ENCODE data around the gene DEFB127.
"Not testable (repeated sequence)": the region's sequence is repeated elsewhere in the genome, so short reads cannot be mapped to it uniquely, and the experiment has no call there.

Gene DEFB127, protein sequence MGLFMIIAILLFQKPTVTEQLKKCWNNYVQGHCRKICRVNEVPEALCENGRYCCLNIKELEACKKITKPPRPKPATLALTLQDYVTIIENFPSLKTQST

DNA sequence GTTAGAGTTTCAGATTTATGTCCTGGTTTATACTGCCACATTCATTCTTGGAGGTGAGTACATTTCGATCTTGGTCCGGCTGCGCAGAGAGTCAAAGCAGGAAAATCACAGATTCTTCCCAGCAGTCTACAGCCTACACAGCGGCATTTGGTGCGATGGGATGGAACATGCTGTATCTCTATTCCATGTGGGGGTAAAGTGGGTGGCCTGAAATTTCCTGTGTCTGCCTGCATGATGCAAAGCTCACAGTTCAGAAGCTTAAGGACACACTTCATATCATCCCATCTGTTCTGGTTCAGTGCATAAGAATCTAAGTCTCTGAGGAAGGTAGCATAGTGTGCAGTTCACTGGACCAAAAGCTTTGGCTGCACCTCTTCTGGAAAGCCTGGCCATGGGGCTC is at the start of gene DEFB127:
DEFB127 (plus strand) TSS at position 301 of the 400 bp plus-strand sequence; CDS start at position 392, 91 bp downstream.
- Histone ChIP-seq H3K9ac (ENCODE audit: low read length in 2 of 2) (no peak within 1 kb of the TSS), H3K4me3 (ENCODE audit: low read length in 2 of 2) (no peak within 1 kb of the TSS), H3K27me3 (ENCODE audit: control insufficient read depth in 1 of 2, insufficient read depth in 2 of 2, low read length in 2 of 2) (peaks cover 0 to 3% of the 10 kb centered on the region in 2 donors), H3K4me1 (ENCODE audit: control insufficient read depth, insufficient read depth, low read length) (no peaks in the 10 kb centered on the region), H3K27ac (ENCODE audit: low read length) (no peak within 1 kb of the TSS), H3K9me3 (ENCODE audit: control insufficient read depth in 2 of 2, low read length in 2 of 2) (no peaks in the 10 kb centered on the region), H3K36me3 (ENCODE audit: control insufficient read depth in 2 of 2, insufficient read depth in 2 of 2, low read length in 2 of 2) (no peaks in the 10 kb centered on the region)

DNA sequence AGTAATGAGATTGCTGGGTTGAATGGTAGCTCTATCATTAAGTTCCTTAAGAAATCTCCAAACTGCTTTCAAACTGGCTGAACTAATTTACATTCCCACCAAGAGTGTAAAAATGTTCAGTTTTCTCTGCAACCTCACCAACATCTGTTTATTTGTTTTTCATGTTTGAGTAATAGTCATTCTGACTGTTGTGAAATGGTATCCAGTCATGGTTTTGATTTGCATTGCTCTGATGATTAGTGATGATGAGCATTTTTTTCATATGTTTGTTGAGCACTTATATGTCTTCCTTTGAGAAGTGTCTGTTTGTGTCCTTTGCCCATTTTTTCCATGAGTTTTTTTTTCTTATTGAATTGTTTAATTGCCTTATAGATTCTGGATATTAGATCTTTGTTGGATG is 44.9 kb upstream of the DEFB127 start:
- no peaks in the 10 kb centered on the region for H3K4me1 ChIP-seq (ENCODE audit: control insufficient read depth, insufficient read depth, low read length)
- no peaks in the 10 kb centered on the region for H3K36me3 ChIP-seq (ENCODE audit: control insufficient read depth in 2 of 2, insufficient read depth in 2 of 2, low read length in 2 of 2)
- no peak overlapping the region for H3K9ac ChIP-seq (ENCODE audit: low read length in 2 of 2)
- peaks cover 0 to 9% of the 10 kb centered on the region in 2 donors for H3K27me3 ChIP-seq (ENCODE audit: control insufficient read depth in 1 of 2, insufficient read depth in 2 of 2, low read length in 2 of 2)
- no peak overlapping the region for H3K4me3 ChIP-seq (ENCODE audit: low read length in 2 of 2)
- no peaks in the 10 kb centered on the region for H3K9me3 ChIP-seq (ENCODE audit: control insufficient read depth in 2 of 2, low read length in 2 of 2)
- no peak overlapping the region for H3K27ac ChIP-seq (ENCODE audit: low read length)

DNA sequence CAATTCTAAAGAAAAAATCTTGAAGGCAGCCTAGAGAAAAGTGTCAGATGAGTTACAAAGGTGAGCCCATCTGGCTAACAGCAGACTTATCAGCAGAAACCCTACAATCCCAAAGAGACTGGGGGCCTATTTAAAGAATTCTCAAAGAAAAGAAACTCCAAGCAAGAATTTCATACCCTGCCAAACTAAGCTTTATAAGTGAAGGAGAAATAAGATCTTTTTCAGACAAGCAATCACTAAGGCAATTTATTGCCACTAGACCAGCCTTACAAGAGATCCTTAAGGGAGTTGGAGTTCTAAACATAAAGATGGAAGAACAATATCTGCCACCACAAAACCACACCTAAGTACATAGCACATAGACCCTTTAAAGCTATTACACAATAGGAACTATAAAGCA is 39.7 kb upstream of the DEFB127 start:
- Histone ChIP-seq H3K27me3 (ENCODE audit: control insufficient read depth in 1 of 2, insufficient read depth in 2 of 2, low read length in 2 of 2) (peaks cover 4 to 9% of the 10 kb centered on the region in 2 donors), H3K27ac (ENCODE audit: low read length) (no peak overlapping the region), H3K9ac (ENCODE audit: low read length in 2 of 2) (no peak overlapping the region), H3K9me3 (ENCODE audit: control insufficient read depth in 2 of 2, low read length in 2 of 2) (no peaks in the 10 kb centered on the region), H3K36me3 (ENCODE audit: control insufficient read depth in 2 of 2, insufficient read depth in 2 of 2, low read length in 2 of 2) (no peaks in the 10 kb centered on the region), H3K4me3 (ENCODE audit: low read length in 2 of 2) (no peak overlapping the region), H3K4me1 (ENCODE audit: control insufficient read depth, insufficient read depth, low read length) (no peaks in the 10 kb centered on the region)

DNA sequence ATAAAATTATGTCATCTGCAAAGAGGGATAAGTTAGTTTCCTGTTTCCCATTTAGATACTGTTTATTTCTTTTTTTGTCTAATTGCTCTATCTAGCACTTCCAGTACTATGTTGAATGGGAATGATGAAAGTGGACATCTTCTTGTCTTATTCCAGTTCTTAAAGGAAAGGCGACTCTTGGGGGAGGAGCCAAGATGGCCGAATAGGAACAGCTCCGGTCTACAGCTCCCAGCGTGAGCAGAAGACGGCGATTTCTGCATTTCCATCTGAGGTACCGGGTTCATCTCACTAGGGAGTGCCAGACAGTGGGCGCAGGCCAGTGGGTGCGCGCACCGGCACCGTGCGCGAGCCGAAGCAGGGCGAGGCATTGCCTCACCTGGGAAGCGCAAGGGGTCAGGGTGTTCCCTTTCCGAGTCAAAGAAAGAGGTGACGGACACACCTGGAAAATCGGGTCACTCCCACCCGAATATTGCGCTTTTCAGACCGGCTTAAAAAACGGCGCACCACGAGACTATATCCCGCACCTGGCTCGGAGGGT is 27.4 kb upstream of the DEFB127 start:
- H3K27ac ChIP-seq (ENCODE audit: low read length); H3K36me3 ChIP-seq (ENCODE audit: control insufficient read depth in 2 of 2, insufficient read depth in 2 of 2, low read length in 2 of 2); H3K4me1 ChIP-seq (ENCODE audit: control insufficient read depth, insufficient read depth, low read length); H3K9ac ChIP-seq (ENCODE audit: low read length in 2 of 2); H3K9me3 ChIP-seq (ENCODE audit: control insufficient read depth in 2 of 2, low read length in 2 of 2); H3K4me3 ChIP-seq (ENCODE audit: low read length in 2 of 2); H3K27me3 ChIP-seq (ENCODE audit: control insufficient read depth in 1 of 2, insufficient read depth in 2 of 2, low read length in 2 of 2): not testable (repeated sequence)

DNA sequence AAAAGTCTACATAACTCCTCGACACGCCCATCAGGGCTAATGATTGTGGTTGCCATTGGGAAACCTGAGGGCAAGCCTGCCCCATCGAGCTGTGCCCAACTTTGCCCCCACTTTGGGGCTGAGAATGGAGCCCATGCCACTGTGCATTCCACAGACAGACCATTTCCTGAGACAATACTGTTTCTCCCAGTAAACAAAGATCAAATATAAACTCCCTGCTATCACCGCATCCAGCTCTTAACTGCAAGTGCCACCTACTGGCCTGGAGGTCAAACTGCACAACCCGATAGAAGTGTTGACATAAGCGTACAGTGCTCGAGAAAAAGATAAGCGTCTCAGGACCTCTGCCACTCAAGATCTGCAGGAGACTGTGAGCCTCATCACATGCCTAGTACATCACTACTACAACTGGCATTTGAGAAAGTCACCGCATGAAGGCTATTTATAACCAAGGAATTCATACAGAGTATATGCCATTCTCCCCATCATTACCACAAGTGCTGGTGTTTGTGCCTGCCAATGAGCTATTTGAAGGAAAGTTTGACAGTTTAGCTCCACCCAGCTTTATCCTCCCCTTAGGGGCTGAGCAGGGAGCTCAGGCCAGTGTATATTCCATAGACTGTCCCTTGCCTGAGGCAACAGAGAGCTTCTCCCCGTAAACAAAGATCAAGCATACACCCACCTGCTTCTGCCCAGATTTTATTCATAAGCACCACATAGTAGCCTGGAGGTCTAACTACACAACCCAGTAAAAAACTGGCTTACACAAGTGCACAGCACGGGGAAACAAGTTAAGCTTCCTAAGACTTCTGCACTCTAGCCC is 19.4 kb upstream of the DEFB127 start:
- H3K4me3 ChIP-seq (ENCODE audit: low read length in 2 of 2) = no peak overlapping the region
- peaks cover 0 to 3% of the 10 kb centered on the region in 2 donors for H3K9me3 ChIP-seq (ENCODE audit: control insufficient read depth in 2 of 2, low read length in 2 of 2)
- no peak overlapping the region for H3K9ac ChIP-seq (ENCODE audit: low read length in 2 of 2)

DNA sequence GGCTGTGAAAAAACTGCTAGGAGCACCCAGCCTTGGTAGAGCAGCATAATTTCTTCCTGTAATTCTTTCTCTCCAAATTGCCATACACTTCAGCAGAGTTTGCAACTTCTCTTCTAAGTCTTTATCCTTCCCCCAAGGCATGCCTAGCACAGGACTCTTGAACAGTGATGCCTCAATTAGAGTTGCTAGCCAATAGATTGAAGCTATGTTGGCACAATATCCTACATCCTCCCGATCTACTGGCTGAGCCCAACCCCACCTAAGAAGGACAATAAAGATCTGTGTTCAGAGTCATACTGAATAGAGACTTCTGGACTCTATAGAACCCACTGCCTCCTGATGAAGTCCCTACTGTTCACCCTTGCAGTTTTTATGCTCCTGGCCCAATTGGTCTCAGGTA is 15.0 kb upstream of the DEFB127 start, which contains the start of gene DEFB126:
DEFB126 (plus strand) TSS at position 301 of the 400 bp plus-strand sequence; CDS start at position 340, 39 bp downstream.
- no peaks in the 10 kb centered on the region for H3K4me1 ChIP-seq (ENCODE audit: control insufficient read depth, insufficient read depth, low read length)
- no peak within 1 kb of the TSS for H3K4me3 ChIP-seq (ENCODE audit: low read length in 2 of 2)
- H3K27ac ChIP-seq (ENCODE audit: low read length) = no peak within 1 kb of the TSS
- H3K9me3 ChIP-seq (ENCODE audit: control insufficient read depth in 2 of 2, low read length in 2 of 2) = peaks cover 0 to 3% of the 10 kb centered on the region in 2 donors
- H3K27me3 ChIP-seq (ENCODE audit: control insufficient read depth in 1 of 2, insufficient read depth in 2 of 2, low read length in 2 of 2) = peaks cover 0 to 10% of the 10 kb centered on the region in 2 donors
- H3K36me3 ChIP-seq (ENCODE audit: control insufficient read depth in 2 of 2, insufficient read depth in 2 of 2, low read length in 2 of 2) = no peaks in the 10 kb centered on the region
- no peak within 1 kb of the TSS for H3K9ac ChIP-seq (ENCODE audit: low read length in 2 of 2)

More for the DNA sequence above, 19.4 kb upstream of the DEFB127 start:
- H3K27ac ChIP-seq (ENCODE audit: low read length) = no peak overlapping the region
- no peaks in the 10 kb centered on the region for H3K4me1 ChIP-seq (ENCODE audit: control insufficient read depth, insufficient read depth, low read length)
- no peaks in the 10 kb centered on the region for H3K36me3 ChIP-seq (ENCODE audit: control insufficient read depth in 2 of 2, insufficient read depth in 2 of 2, low read length in 2 of 2)
- peaks cover 0 to 7% of the 10 kb centered on the region in 2 donors for H3K27me3 ChIP-seq (ENCODE audit: control insufficient read depth in 1 of 2, insufficient read depth in 2 of 2, low read length in 2 of 2)

DNA sequence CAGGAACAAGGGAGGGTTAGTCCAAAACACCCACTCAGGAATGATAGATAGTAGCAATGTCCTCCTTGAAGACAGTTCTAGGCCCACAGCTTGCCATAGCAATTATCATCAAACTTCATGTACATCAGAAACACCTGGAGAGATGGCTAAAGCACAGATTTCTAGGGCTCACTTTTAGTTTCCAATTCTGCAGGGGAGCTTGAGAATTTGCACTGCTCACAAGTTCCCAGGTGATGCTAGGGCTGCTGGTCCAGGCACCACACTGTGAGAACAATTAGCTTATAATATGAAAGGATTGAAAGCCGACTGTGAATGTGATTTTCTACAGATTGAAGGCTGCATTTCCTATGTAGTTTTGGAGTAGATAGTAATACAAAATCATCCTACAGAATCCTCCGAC is 11.4 kb upstream of the DEFB127 start:
- no peak overlapping the region for H3K27ac ChIP-seq (ENCODE audit: low read length)
- H3K4me3 ChIP-seq (ENCODE audit: low read length in 2 of 2) = no peak overlapping the region
- H3K9me3 ChIP-seq (ENCODE audit: control insufficient read depth in 2 of 2, low read length in 2 of 2) = no peaks in the 10 kb centered on the region
- H3K27me3 ChIP-seq (ENCODE audit: control insufficient read depth in 1 of 2, insufficient read depth in 2 of 2, low read length in 2 of 2) = peaks cover 0 to 3% of the 10 kb centered on the region in 2 donors
- no peak overlapping the region for H3K9ac ChIP-seq (ENCODE audit: low read length in 2 of 2)
- no peaks in the 10 kb centered on the region for H3K4me1 ChIP-seq (ENCODE audit: control insufficient read depth, insufficient read depth, low read length)
- no peaks in the 10 kb centered on the region for H3K36me3 ChIP-seq (ENCODE audit: control insufficient read depth in 2 of 2, insufficient read depth in 2 of 2, low read length in 2 of 2)

DNA sequence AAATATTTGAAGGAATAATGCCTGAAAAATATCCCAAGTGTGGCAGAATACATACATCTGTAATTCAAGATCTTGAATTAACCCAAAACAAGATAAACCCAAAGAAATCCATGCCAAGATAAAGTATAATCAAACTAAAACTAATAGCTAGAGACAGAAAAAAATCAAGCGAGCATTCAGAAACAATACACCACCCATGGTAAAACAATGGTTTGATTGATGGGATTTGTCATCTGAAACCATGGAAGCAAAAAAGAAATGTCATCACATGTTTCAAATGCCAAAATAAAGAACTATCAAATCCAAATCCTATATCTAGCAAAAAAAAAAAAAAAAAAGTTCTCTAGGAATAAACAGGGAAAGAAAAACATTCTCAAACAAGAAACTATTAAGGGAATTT is 5.1 kb upstream of the DEFB127 start:
- Histone ChIP-seq H3K4me3 (ENCODE audit: low read length in 2 of 2) (no peak overlapping the region), H3K36me3 (ENCODE audit: control insufficient read depth in 2 of 2, insufficient read depth in 2 of 2, low read length in 2 of 2) (no peaks in the 10 kb centered on the region), H3K9me3 (ENCODE audit: control insufficient read depth in 2 of 2, low read length in 2 of 2) (no peaks in the 10 kb centered on the region), H3K27me3 (ENCODE audit: control insufficient read depth in 1 of 2, insufficient read depth in 2 of 2, low read length in 2 of 2) (peaks cover 0 to 1% of the 10 kb centered on the region in 2 donors), H3K9ac (ENCODE audit: low read length in 2 of 2) (no peak overlapping the region), H3K4me1 (ENCODE audit: control insufficient read depth, insufficient read depth, low read length) (no peaks in the 10 kb centered on the region), H3K27ac (ENCODE audit: low read length) (no peak overlapping the region)

DNA sequence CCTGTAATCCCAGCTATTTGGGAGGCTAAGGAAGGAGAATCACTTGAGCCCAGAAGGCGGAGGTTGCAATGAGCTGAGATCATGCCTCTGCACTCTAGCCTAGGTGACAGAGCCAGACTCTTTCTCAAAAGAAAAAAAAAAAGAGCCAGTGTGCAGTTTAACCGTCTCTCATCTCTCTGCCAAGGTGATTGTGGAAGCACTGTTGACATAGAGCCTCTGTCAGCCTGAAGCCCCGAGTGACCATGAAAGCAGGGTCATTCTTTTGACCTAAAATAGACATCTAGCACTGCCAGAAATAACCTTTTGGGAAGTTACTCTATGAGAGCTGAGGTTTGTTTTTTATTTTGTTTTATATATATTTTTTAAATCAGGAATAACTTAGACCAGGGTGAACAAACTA is 7.4 kb downstream of the DEFB127 start:
- no peak overlapping the region for H3K4me3 ChIP-seq (ENCODE audit: low read length in 2 of 2)

DNA sequence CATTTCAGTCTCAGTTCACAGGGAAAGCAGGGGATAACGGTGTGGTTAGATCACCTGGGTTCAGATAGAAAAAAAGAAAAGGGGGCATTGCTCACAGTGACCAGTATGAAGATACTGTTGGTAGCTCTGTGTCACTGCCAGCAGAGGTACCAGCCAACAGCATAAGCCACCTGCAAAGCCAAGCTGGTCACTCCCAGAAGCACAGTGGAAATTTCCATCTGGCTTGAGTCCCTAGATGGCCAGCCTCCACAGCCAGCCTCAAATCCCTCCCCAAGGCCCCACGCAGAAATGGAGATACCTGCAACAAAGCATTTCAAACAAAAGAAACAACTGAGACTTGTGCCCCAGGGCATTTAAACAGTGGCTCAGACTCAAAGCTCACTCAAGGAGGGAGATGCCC is 11.6 kb downstream of the DEFB127 start:
- H3K27me3 ChIP-seq (ENCODE audit: control insufficient read depth in 1 of 2, insufficient read depth in 2 of 2, low read length in 2 of 2) = no peaks in the 10 kb centered on the region
- H3K4me1 ChIP-seq (ENCODE audit: control insufficient read depth, insufficient read depth, low read length) = no peaks in the 10 kb centered on the region
- no peaks in the 10 kb centered on the region for H3K9me3 ChIP-seq (ENCODE audit: control insufficient read depth in 2 of 2, low read length in 2 of 2)
- no peak overlapping the region for H3K9ac ChIP-seq (ENCODE audit: low read length in 2 of 2)
- H3K4me3 ChIP-seq (ENCODE audit: low read length in 2 of 2) = no peak overlapping the region
- H3K27ac ChIP-seq (ENCODE audit: low read length) = no peak overlapping the region
- H3K36me3 ChIP-seq (ENCODE audit: control insufficient read depth in 2 of 2, insufficient read depth in 2 of 2, low read length in 2 of 2) = no peaks in the 10 kb centered on the region

More for the DNA sequence above, 7.4 kb downstream of the DEFB127 start:
- no peaks in the 10 kb centered on the region for H3K27me3 ChIP-seq (ENCODE audit: control insufficient read depth in 1 of 2, insufficient read depth in 2 of 2, low read length in 2 of 2)
- H3K4me1 ChIP-seq (ENCODE audit: control insufficient read depth, insufficient read depth, low read length) = no peaks in the 10 kb centered on the region
- no peaks in the 10 kb centered on the region for H3K36me3 ChIP-seq (ENCODE audit: control insufficient read depth in 2 of 2, insufficient read depth in 2 of 2, low read length in 2 of 2)
- no peak overlapping the region for H3K9ac ChIP-seq (ENCODE audit: low read length in 2 of 2)
- no peak overlapping the region for H3K27ac ChIP-seq (ENCODE audit: low read length)
- no peaks in the 10 kb centered on the region for H3K9me3 ChIP-seq (ENCODE audit: control insufficient read depth in 2 of 2, low read length in 2 of 2)

DNA sequence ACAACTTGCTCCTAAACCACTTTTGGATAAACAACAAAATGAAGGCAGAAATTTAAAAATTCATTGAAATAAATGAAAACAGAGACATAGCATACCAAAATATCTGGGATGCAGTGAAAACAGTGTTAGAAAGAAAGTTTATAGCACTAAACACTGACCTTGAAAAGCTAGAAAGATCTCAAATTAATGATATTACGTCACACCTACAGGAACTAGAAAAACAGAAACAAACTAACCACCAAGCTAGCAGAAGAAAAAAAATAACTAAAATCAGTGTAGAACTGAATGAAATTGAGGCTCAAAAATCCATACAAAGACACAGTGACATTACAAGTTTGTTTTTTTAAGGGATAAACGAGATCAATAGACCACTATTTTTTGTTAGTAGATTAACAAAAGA is 27.0 kb downstream of the DEFB127 start:
- H3K9ac ChIP-seq (ENCODE audit: low read length in 2 of 2) = no peak overlapping the region
- no peaks in the 10 kb centered on the region for H3K36me3 ChIP-seq (ENCODE audit: control insufficient read depth in 2 of 2, insufficient read depth in 2 of 2, low read length in 2 of 2)

More for the DNA sequence above, 27.0 kb downstream of the DEFB127 start:
- H3K9me3 ChIP-seq (ENCODE audit: control insufficient read depth in 2 of 2, low read length in 2 of 2) = no peaks in the 10 kb centered on the region
- no peak overlapping the region for H3K27ac ChIP-seq (ENCODE audit: low read length)
- H3K4me3 ChIP-seq (ENCODE audit: low read length in 2 of 2) = no peak overlapping the region
- no peaks in the 10 kb centered on the region for H3K4me1 ChIP-seq (ENCODE audit: control insufficient read depth, insufficient read depth, low read length)
- H3K27me3 ChIP-seq (ENCODE audit: control insufficient read depth in 1 of 2, insufficient read depth in 2 of 2, low read length in 2 of 2) = peaks cover 0 to 3% of the 10 kb centered on the region in 2 donors

Data from stomach smooth muscle (tissue), 2 donors.